ENCODE results near the gene CACNA1C. TPM values are rescaled to one million over a fixed set of nuclear protein-coding genes. Genes with fewer than 3 reads are reported as not detected.

The CACNA1C gene
- total RNA-seq, 1 experiment from 2014 or later = 1.1 TPM

DNA sequence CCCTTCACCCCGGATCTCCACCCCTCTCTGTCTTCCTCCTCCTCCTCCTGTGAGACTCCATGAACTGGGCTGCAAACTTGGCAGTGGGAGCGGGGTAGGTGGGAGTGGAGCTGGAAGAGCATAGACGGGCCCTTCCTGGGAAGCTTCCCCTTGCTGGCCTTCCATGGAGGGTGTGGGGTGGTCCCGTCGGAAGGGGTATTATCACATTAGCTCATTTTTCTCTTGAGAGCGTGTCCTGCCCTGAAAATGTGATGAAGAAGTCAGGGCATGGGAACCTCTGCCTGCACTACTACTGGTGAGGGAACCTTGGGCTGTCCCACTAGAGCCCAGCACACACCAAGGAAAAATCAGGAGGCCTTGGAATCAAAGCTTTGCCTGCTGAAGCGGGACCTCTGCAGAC, 66.5 kb downstream of the CACNA1C start:
- no peaks in the 10 kb centered on the region for H3K27me3 Mint-ChIP-seq (ENCODE audit: low read depth)
- Histone ChIP-seq H2BK120ac (ENCODE audit: low read depth, low read length, poor library complexity, severe bottlenecking) (no peak overlapping the region), H3K79me1 (ENCODE audit: insufficient read depth, low read depth, low read length, poor library complexity, severe bottlenecking) (no peaks in the 10 kb centered on the region), H3K9ac (ENCODE audit: extremely low read depth, insufficient read length, low read length) (no peak overlapping the region), H3K27ac (ENCODE audit: insufficient read length, low read depth, low read length) (no peak overlapping the region), H4K8ac (replicated peaks; ENCODE audit: insufficient read length, low read depth, low read length) (no peak overlapping the region), H3K23me2 (ENCODE audit: insufficient read length, low read depth, low read length, poor library complexity, severe bottlenecking) (no peaks in the 10 kb centered on the region), H2BK20ac (ENCODE audit: low read depth, low read length, poor library complexity, severe bottlenecking) (no peak overlapping the region), H3K4me1 (ENCODE audit: insufficient read depth, low read length) (no peaks in the 10 kb centered on the region), H3K4me2 (ENCODE audit: insufficient read depth, insufficient read length, low read length) (no peak overlapping the region), H3K27me3 (ENCODE audit: insufficient read depth, low read length) (no peaks in the 10 kb centered on the region), H3K4ac (ENCODE audit: low read depth, low read length) (no peak overlapping the region), H3K79me2 (ENCODE audit: insufficient read depth, low read length) (no peaks in the 10 kb centered on the region), H4K20me1 (ENCODE audit: control insufficient read depth, insufficient read depth, insufficient read length) (no peaks in the 10 kb centered on the region), H4K5ac (ENCODE audit: insufficient read length, low read depth, low read length) (no peak overlapping the region), H2AK5ac (ENCODE audit: insufficient read length, low read length) (no peak overlapping the region), H3K56ac (ENCODE audit: insufficient read length, low read depth, low read length) (no peak overlapping the region), H2BK12ac (ENCODE audit: insufficient read length, low read depth, low read length) (no peak overlapping the region), H3T11ph (ENCODE audit: low read length) (no peak overlapping the region), H2BK15ac (ENCODE audit: low read depth, low read length) (no peak overlapping the region), H3K23ac (ENCODE audit: insufficient read length, low read depth, low read length) (no peak overlapping the region), H2AFZ (ENCODE audit: low read length) (no peak overlapping the region), H3K18ac (ENCODE audit: insufficient read length, low read depth, low read length) (no peak overlapping the region), H4K91ac (ENCODE audit: insufficient read length, low read depth, low read length) (no peak overlapping the region), H2BK5ac (ENCODE audit: insufficient read length, low read length) (no peak overlapping the region), H3K9me3 (ENCODE audit: control insufficient read depth, low read depth, low read length) (no peaks in the 10 kb centered on the region), H3K14ac (ENCODE audit: insufficient read depth, low read length) (no peak overlapping the region)
- WGBS (ENCODE audit: extremely low coverage, insufficient read length, low lambda C conversion rate) = no CpG with 5 or more reads among the region's 7 CpGs
- H3K4me1 Mint-ChIP-seq = peaks cover 3 to 6% of the 10 kb centered on the region in 2 experiments; a peak in 1 of 4 replicates
- H3K4me3 Mint-ChIP-seq = no peak overlapping the region
- H3K36me3 Mint-ChIP-seq (ENCODE audit: insufficient read depth in 1 of 3, low read depth in 3 of 3) = no peaks in the 10 kb centered on the region; a peak in 1 of 7 replicates
- TF ChIP-seq, protein P1, sequence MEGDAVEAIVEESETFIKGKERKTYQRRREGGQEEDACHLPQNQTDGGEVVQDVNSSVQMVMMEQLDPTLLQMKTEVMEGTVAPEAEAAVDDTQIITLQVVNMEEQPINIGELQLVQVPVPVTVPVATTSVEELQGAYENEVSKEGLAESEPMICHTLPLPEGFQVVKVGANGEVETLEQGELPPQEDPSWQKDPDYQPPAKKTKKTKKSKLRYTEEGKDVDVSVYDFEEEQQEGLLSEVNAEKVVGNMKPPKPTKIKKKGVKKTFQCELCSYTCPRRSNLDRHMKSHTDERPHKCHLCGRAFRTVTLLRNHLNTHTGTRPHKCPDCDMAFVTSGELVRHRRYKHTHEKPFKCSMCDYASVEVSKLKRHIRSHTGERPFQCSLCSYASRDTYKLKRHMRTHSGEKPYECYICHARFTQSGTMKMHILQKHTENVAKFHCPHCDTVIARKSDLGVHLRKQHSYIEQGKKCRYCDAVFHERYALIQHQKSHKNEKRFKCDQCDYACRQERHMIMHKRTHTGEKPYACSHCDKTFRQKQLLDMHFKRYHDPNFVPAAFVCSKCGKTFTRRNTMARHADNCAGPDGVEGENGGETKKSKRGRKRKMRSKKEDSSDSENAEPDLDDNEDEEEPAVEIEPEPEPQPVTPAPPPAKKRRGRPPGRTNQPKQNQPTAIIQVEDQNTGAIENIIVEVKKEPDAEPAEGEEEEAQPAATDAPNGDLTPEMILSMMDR (conservative IDR thresholded peaks at IDR 0.05) = no peak
- H3K9me3 Mint-ChIP-seq = no peaks in the 10 kb centered on the region
- no peak for DNase-seq
- H3K27ac Mint-ChIP-seq = 0 out of 7 replicates have a peak overlapping the region, but pooled peaks of 1 of the 3 experiments have one; percentile 44

Measured in H9 (cell line).